Natural killer cell (primary cell): Measurements from ENCODE around the gene PTGIS. TPM values are rescaled to one million over a fixed set of nuclear protein-coding genes. Genes with fewer than 3 reads are reported as not detected.

ENCODE experiments used
- ATAC-seq, 3 donors: fragments of 150-1000 bp in 2 of 3; fragments of 200-7000 bp in 1 of 3; cut with Tn5 transposase; 1 replicate in 1 of 3; 2 replicates in 2 of 3; pipeline ENCODE4 v1.10.0; 2021; ENCODE audit warnings: mild to moderate bottlenecking in 2 of 3, moderate library complexity in 2 of 3
- DNase-seq, 2 donors: peaks; one replicate each; pipeline versions ENCODE4 v3.0.0 to v3.0.0-alpha.2; 2013 to 2021; ENCODE audit warnings: mixed read lengths in 1 of 2
- H3K27ac ChIP-seq: one replicate; pipeline ENCODE4 v1.5.1; 2013; ENCODE audit warnings: mild to moderate bottlenecking, low read length
- H3K27me3 ChIP-seq: one replicate; pipeline ENCODE4 v1.6.1; 2013; ENCODE audit warnings: low read length; ENCODE audit not compliant: control insufficient read depth, insufficient read depth
- H3K36me3 ChIP-seq: one replicate; pipeline ENCODE4 v1.6.1; 2013; ENCODE audit warnings: low read length; ENCODE audit not compliant: control insufficient read depth, insufficient read depth
- H3K4me1 ChIP-seq: one replicate; pipeline ENCODE4 v1.6.1; 2013; ENCODE audit warnings: low read length; ENCODE audit not compliant: control insufficient read depth, insufficient read depth
- H3K4me3 ChIP-seq: one replicate; pipeline ENCODE4 v1.5.1; 2013; ENCODE audit warnings: low read length
- H3K9me3 ChIP-seq: one replicate; pipeline ENCODE4 v1.6.1; 2013; ENCODE audit warnings: low read length; ENCODE audit not compliant: control insufficient read depth, insufficient read depth
- H3K27ac Mint-ChIP-seq, 2 donors: one replicate each; pipeline ENCODE4 v1.8.0; 2022; ENCODE audit warnings: mild to moderate bottlenecking in 2 of 2, mixed read lengths in 2 of 2, moderate library complexity in 1 of 2
- H3K27me3 Mint-ChIP-seq, 2 donors: one replicate each; pipeline ENCODE4 v1.8.0; 2022; ENCODE audit warnings: low read depth in 2 of 2, mixed read lengths in 2 of 2
- H3K36me3 Mint-ChIP-seq: one replicate; pipeline ENCODE4 v1.8.0; 2022; ENCODE audit warnings: mixed read lengths
- H3K4me1 Mint-ChIP-seq, 2 donors: one replicate each; pipeline ENCODE4 v1.8.0; 2022; ENCODE audit warnings: mixed read lengths in 2 of 2
- H3K4me3 Mint-ChIP-seq: one replicate; pipeline ENCODE4 v1.8.0; 2022; ENCODE audit warnings: mild to moderate bottlenecking, moderate library complexity, mixed read lengths
- H3K9me3 Mint-ChIP-seq, 2 donors: one replicate each; pipeline ENCODE4 v1.8.0; 2022; ENCODE audit warnings: mixed read lengths in 2 of 2
- WGBS: methylation state at CpG from one replicate; pipeline ENCODE4 v1.1.7; 2013; ENCODE audit warnings: missing lambda C conversion rate; ENCODE audit not compliant: insufficient coverage; 5-methylcytosine and 5-hydroxymethylcytosine counted together
- intact Hi-C: fragments of 100-400 bp; cut with micrococcal nuclease; formaldehyde crosslinking; loops from one replicate; pipeline ENCODE4 v1.14.2; 2022
- total RNA-seq, 4 donors: library from RNA; stranded (reverse); fragments of 120-200 nt in 1 of 4; gene quantifications; one replicate each; pipeline versions ENCODE4 v1.2.3 to v1.2.4, GENCODE V29; 2013 to 2022
- TF ChIP-seq, protein P1 (sequence below): fragments of 200-600 bp; IDR thresholded peaks from one replicate; pipeline ENCODE4 v1.8.0; 2022; ENCODE audit warnings: antibody characterized with exemption

The PTGIS gene
- total RNA-seq, 3 donors from 2014 or later (not counting 1 experiment from before 2014, with no cell fraction given), result not detected

DNA sequence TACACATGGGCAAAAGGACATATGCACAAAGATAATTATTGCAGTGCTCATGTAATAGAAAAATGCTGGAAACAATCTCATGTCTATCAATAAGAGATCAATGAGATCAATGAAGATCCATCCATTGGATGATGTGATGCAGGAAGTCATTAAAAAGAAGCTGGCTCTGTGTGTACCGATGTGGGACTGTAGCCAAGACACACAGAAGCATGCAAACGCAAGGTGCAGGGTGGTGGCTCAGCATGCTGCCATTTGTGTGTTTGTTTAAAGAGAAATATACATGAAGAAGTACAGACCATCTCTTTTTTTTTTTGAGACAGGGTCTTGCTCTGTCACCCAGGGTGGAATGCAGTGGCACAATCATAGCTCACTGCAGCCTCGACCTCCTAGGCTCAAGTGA, 52.4 kb downstream of the PTGIS start:
- Histone ChIP-seq H3K4me3 (no peak overlapping the region), H3K27ac (no peak overlapping the region), H3K36me3 (no peaks in the 10 kb centered on the region), H3K4me1 (peaks cover 18% of the 10 kb centered on the region), H3K9me3 (no peaks in the 10 kb centered on the region), H3K27me3 (peaks cover 3% of the 10 kb centered on the region)
- WGBS, result 70% methylated on average over 3 of the region's 3 CpGs
- ATAC-seq (no peak), DNase-seq (no peak)
- TF ChIP-seq, protein P1, sequence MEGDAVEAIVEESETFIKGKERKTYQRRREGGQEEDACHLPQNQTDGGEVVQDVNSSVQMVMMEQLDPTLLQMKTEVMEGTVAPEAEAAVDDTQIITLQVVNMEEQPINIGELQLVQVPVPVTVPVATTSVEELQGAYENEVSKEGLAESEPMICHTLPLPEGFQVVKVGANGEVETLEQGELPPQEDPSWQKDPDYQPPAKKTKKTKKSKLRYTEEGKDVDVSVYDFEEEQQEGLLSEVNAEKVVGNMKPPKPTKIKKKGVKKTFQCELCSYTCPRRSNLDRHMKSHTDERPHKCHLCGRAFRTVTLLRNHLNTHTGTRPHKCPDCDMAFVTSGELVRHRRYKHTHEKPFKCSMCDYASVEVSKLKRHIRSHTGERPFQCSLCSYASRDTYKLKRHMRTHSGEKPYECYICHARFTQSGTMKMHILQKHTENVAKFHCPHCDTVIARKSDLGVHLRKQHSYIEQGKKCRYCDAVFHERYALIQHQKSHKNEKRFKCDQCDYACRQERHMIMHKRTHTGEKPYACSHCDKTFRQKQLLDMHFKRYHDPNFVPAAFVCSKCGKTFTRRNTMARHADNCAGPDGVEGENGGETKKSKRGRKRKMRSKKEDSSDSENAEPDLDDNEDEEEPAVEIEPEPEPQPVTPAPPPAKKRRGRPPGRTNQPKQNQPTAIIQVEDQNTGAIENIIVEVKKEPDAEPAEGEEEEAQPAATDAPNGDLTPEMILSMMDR, result no peak
- Mint-ChIP-seq H3K4me1 (peaks cover 30 to 31% of the 10 kb centered on the region in 2 donors), H3K4me3 (no peak overlapping the region), H3K9me3 (no peaks in the 10 kb centered on the region), H3K27me3 (peaks cover 27 to 32% of the 10 kb centered on the region in 2 donors), H3K27ac (no peak overlapping the region), H3K36me3 (no peaks in the 10 kb centered on the region)
- intact Hi-C loops, result no loop called here

DNA sequence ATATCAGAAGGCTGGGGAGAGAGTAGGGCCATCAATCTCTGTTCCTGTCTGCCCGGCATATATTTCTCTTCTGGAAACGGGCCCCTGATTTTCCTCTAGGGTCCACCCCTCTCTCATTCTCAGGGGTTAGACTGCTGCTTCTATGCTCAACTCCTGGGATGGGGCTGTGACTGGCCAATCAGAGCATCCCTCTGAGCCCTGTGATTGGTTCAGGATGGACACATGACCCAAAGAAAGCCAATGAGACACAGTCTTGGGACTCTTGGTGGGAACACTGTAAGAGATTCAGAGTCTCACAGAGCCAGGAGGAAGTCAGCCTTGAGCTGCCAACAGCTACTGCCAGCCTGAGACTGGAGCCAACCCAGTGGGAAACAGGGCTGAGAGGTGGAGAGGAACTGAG, 54.4 kb downstream of the PTGIS start:
- Histone ChIP-seq H3K4me1 (peaks cover 10% of the 10 kb centered on the region), H3K36me3 (no peaks in the 10 kb centered on the region), H3K27me3 (peaks cover 3% of the 10 kb centered on the region), H3K4me3 (no peak overlapping the region), H3K27ac (no peak overlapping the region), H3K9me3 (no peaks in the 10 kb centered on the region)
- no peaks in the 10 kb centered on the region for H3K9me3 Mint-ChIP-seq
- no peaks in the 10 kb centered on the region for H3K36me3 Mint-ChIP-seq
- ATAC-seq, result no peak
- H3K27me3 Mint-ChIP-seq, result peaks cover 20 to 29% of the 10 kb centered on the region in 2 donors
- no peak overlapping the region for H3K27ac Mint-ChIP-seq
- TF ChIP-seq, protein P1, result no peak
- H3K4me1 Mint-ChIP-seq, result peaks cover 12% of the 10 kb centered on the region in 2 donors
- WGBS, result 85% methylated on average over 2 of the region's 2 CpGs
- intact Hi-C loops, result no loop called here
- DNase-seq, result no peak
- H3K4me3 Mint-ChIP-seq, result no peak overlapping the region

GRCh38 chr20:49513009-49513408, 54.9 kb downstream of the PTGIS start:
- WGBS, result 87% methylated on average over 10 of the region's 11 CpGs
- TF ChIP-seq, protein P1, result no peak
- Mint-ChIP-seq H3K9me3 (no peaks in the 10 kb centered on the region), H3K4me1 (peaks cover 7% of the 10 kb centered on the region in 2 donors), H3K36me3 (no peaks in the 10 kb centered on the region), H3K27ac (no peak overlapping the region), H3K27me3 (peaks cover 21 to 31% of the 10 kb centered on the region in 2 donors), H3K4me3 (no peak overlapping the region)
- no peaks in the 10 kb centered on the region for H3K36me3 ChIP-seq
- intact Hi-C loops, result no loop called here
- no peak overlapping the region for H3K27ac ChIP-seq
- peaks cover 3% of the 10 kb centered on the region for H3K27me3 ChIP-seq
- H3K4me3 ChIP-seq, result no peak overlapping the region
- H3K9me3 ChIP-seq, result no peaks in the 10 kb centered on the region
- peaks cover 7% of the 10 kb centered on the region for H3K4me1 ChIP-seq
- ATAC-seq (no peak), DNase-seq (no peak)

DNA sequence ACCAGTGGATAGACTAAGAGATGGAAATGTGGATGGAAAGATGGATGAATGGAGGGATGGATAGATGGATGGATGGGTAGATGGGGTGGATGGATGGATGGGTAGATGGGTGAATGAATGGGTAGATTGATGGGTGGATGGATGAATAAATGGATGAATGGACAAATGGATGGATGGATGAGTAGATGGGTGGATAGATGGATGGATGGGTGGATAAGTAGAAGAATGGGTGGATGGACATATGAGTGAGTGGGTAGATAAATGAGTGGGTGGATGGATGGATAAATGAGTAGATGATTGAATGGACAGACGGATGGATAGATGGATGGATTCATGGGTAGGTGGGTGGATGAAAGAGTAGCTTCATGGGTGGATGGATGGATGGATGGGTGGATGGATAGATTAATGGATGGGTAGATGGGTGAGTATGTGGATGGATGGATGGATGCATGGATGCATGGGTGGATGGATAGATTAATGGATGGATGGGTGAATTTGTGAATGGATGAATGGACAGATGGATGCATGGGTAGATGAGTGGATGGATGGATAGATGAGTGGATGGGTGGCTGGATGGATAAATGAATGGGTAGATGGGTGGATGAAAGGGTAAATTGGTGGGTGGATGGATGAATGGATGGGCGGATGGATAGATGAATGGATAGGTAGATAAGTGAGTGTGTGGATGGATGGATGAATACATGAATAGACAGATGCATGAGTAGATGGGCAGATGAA, 56.0 kb downstream of the PTGIS start:
- Mint-ChIP-seq H3K4me3 (no peak overlapping the region), H3K27ac (no peak overlapping the region), H3K36me3 (no peaks in the 10 kb centered on the region), H3K4me1 (no peaks in the 10 kb centered on the region), H3K9me3 (no peaks in the 10 kb centered on the region), H3K27me3 (peaks cover 20 to 30% of the 10 kb centered on the region in 2 donors)
- H3K36me3 ChIP-seq, result no peaks in the 10 kb centered on the region
- no peak overlapping the region for H3K4me3 ChIP-seq
- DNase-seq (no peak), ATAC-seq (no peak)
- no peaks in the 10 kb centered on the region for H3K4me1 ChIP-seq
- H3K27me3 ChIP-seq, result peaks cover 3% of the 10 kb centered on the region
- H3K9me3 ChIP-seq, result no peaks in the 10 kb centered on the region
- intact Hi-C loops, result no loop called here
- TF ChIP-seq, protein P1, result no peak
- no peak overlapping the region for H3K27ac ChIP-seq
- 85% methylated on average over 2 of the region's 2 CpGs for WGBS
